Stomach (tissue), 4 donors: ENCODE results near the gene PIM1.

Experiments used
- CTCF ChIP-seq, 7 experiments: fragments of 450-650 bp in 4 of 7; fragments of 200-600 bp in 3 of 7; sonication (generic) in 3 of 7; IDR thresholded peaks; one replicate each; pipeline ENCODE4 v1.5.1; 2016 to 2019; ENCODE audit warnings: antibody characterized with exemption in 7 of 7, control low read depth in 2 of 7, mild to moderate bottlenecking in 1 of 7
- EP300 ChIP-seq: sonication (generic); formaldehyde crosslinking; IDR thresholded peaks from one replicate; pipeline ENCODE4 v1.6.1; 2017; ENCODE audit warnings: antibody characterized with exemption
- POLR2A ChIP-seq, 4 donors: fragments of 450-650 bp; IDR thresholded peaks; one replicate each; pipeline ENCODE4 v1.6.1; 2016; ENCODE audit warnings: antibody characterized with exemption in 4 of 4, control low read depth in 2 of 4, mild to moderate bottlenecking in 1 of 4, moderate library complexity in 1 of 4

- TF ChIP-seq CTCF (IDR thresholded peaks at IDR 0.05): no peak
- no peak for TF ChIP-seq POLR2A (IDR thresholded peaks at IDR 0.05)
- TF ChIP-seq EP300: no peak
These were observed 14.3 kb upstream of the PIM1 start for GRCh38 chr6:37155394-37156312.
